ENCODE measurements around the gene ZNF727. TPM values are rescaled to one million over a fixed set of nuclear protein-coding genes. Genes with fewer than 3 reads are reported as not detected.
"Not testable (repeated sequence)": the region's sequence is repeated elsewhere in the genome, so short reads cannot be mapped to it uniquely, and the experiment has no call there.

The ZNF727 gene
- total RNA-seq: under 1 TPM; 0.46 to 0.57 TPM

DNA sequence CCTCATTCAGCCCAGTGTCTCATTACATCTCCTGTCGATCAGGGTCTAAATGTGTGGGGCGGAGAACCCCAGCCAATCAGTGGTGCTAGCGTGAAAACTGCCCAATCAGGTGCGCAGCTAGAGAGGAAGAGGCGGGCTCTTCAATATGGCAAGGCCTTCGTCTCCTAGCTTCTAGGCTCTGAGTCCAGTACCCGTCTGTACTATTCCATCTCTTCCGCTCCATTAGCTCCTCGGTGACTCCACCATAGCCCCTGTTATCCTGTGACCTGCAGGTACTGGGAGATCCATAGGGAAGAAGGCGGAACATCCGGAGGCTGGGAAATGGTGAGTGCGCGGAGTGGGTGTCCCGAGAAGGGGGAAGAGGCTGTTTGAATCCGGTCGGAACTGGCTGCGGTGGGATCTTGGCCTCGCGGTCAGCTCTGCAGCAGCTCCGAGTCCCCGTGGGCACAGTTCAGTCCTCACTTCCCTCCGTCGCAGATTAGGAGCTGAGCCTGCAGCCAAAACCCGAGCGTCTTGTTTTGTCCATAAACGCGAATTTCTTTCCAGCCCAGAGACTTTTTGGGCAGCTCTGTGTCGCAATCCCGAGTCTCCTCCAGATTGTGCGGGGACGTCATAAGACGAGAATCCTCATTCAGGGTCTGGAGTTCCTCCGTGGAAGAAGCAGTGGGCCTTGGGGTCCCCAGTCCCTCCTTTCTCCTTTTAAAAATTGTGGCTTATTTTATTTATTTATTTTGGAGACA lies at the start of gene ZNF727:
Gene ZNF727, plus strand, starts transcription at position 134 of the 740 bp plus-strand sequence. Its CDS starts 188 bp downstream, at position 322.
- ChIA-PET POLR2A (no interaction called here), CTCF (no interaction called here)
- Mint-ChIP-seq H3K36me3 (ENCODE audit: low read depth) (peaks cover 3% of the 10 kb centered on the region), H3K27ac (peak within 1 kb of the TSS; percentile 76), H3K27me3 (no peaks in the 10 kb centered on the region), H3K4me3 (peak within 1 kb of the TSS; percentile 66), H3K9me3 (peaks cover 35% of the 10 kb centered on the region), H3K4me1 (no peaks in the 10 kb centered on the region)
- peak; percentile 11 for DNase-seq

DNA sequence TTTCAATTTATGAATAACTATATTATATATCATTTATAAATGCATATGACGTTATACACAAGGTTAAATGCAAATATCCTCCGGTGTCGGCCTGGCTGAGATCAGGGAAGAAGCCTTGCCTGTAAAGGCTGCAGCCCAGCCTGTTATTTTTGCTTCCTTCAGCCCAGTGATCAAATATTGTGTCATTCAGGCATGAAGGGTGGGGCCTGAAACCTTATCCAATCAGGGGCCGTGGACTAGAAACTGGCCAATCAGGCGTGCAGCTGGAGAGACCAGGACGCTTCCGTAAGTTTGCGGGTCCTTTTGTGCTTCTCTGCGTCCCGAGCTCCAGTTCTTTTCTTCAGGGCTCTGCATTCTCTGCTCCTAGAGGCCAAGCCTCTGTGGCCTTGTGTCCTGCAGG lies 46.7 kb upstream of the ZNF727 start, which contains the start of gene ZNF722:
Gene ZNF722, plus strand, starts transcription at position 301 of the 400 bp plus-strand sequence. CDS start 113 bp downstream, outside the sequence.
- H3K36me3 Mint-ChIP-seq (ENCODE audit: low read depth): no peaks in the 10 kb centered on the region
- ChIA-PET POLR2A (no interaction called here), CTCF (no interaction called here)
- no peak for DNase-seq
- no peak within 1 kb of the TSS for H3K4me3 Mint-ChIP-seq
- no peaks in the 10 kb centered on the region for H3K4me1 Mint-ChIP-seq
- H3K27ac Mint-ChIP-seq: no peak within 1 kb of the TSS
- H3K9me3 Mint-ChIP-seq: peaks cover 26% of the 10 kb centered on the region
- H3K27me3 Mint-ChIP-seq: no peaks in the 10 kb centered on the region

DNA sequence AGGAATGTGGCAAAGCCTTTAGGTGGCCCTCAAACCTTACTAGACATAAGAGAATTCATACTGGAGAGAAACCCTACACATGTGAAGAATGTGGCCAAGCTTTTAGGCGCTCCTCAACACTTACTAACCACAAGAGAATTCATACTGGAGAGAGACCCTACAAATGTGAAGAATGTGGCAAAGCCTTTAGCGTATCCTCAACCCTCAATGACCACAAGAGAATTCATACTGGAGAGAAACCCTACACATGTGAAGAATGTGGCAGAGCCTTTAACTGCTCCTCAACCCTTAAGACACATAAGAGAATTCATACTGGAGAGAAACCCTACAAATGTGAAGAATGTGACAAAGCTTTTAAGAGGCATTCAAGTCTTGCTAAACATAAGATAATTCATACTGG lies 29.7 kb upstream of the ZNF727 start:
- DNase-seq; H3K27ac Mint-ChIP-seq; H3K4me3 Mint-ChIP-seq; H3K4me1 Mint-ChIP-seq; POLR2A ChIA-PET; H3K27me3 Mint-ChIP-seq; CTCF ChIA-PET; H3K36me3 Mint-ChIP-seq (ENCODE audit: low read depth): not testable (repeated sequence)
- peaks cover 46% of the 10 kb centered on the region for H3K9me3 Mint-ChIP-seq

DNA sequence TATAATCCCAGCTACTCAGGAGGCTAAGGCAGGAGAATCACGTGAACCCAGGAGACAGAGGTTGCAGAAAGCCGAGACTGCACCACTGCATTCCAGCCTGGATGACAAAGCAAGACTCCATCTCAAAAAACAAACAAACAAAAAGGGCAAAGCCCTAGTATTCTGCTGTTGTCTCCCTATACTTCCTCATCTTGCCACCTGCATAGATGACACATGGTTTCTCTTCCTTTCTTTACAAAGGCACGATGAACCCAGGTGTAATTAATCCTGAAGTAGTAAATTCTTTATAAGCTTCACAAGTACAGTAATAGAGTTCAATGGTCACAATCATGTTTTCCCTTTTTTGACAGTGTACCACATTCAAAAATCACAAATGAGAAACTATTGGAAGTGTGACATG lies 9.8 kb upstream of the ZNF727 start:
- no peaks in the 10 kb centered on the region for H3K36me3 Mint-ChIP-seq (ENCODE audit: low read depth)
- peaks cover 59% of the 10 kb centered on the region for H3K9me3 Mint-ChIP-seq
- no peak for DNase-seq
- H3K4me1 Mint-ChIP-seq: no peaks in the 10 kb centered on the region
- no peak overlapping the region for H3K4me3 Mint-ChIP-seq
- CTCF ChIA-PET: no interaction called here
- no peaks in the 10 kb centered on the region for H3K27me3 Mint-ChIP-seq
- POLR2A ChIA-PET: no interaction called here
- H3K27ac Mint-ChIP-seq: no peak overlapping the region

DNA sequence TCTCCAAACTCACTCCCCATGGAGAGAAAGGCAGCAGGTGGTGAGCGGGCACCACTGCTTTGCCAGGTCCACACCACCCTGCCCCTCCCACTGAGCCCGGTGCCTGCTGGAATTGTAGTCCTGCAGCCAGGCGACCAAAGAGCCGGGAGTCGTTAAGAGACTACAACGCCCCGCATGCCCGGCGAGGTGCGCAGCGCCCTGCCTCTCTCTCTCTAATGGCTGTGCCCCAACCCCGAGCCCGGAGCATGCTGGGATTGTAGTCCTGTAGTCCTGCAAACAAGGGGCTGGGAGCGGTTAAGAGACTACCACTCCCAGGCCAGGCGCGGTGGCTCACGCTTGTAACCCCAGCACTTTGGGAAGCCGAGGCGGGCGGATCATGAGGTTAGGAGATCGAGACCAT lies 8.1 kb upstream of the ZNF727 start:
- ChIA-PET POLR2A (no interaction called here), CTCF (no interaction called here)

DNA sequence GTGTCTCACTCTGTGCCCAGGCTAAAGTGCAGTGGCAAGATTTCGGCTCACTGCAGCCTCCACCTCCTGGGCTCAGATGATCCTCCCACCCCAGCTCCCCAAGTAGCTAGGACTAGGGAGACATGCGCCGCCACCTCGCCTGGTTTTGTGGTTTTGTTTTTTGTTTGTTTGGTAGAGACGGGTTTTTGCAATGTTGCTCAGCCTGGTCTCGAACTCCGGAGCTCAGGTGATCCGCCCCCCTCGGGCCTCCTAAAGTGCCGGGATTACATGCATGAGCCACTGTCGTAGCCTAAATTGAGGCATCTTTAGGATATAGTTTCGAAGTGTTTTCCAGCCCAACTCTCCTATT lies 781 bp downstream of the ZNF727 start:
- H3K36me3 Mint-ChIP-seq (ENCODE audit: low read depth): peaks cover 3% of the 10 kb centered on the region
- peak overlapping the region; percentile 41 for H3K27ac Mint-ChIP-seq
- H3K4me3 Mint-ChIP-seq: peak overlapping the region; percentile 66
- no peaks in the 10 kb centered on the region for H3K27me3 Mint-ChIP-seq
- CTCF ChIA-PET: no interaction called here
- DNase-seq: no peak
- peaks cover 35% of the 10 kb centered on the region for H3K9me3 Mint-ChIP-seq
- POLR2A ChIA-PET: no interaction called here
- no peaks in the 10 kb centered on the region for H3K4me1 Mint-ChIP-seq

More for the DNA sequence above, 8.1 kb upstream of the ZNF727 start:
- Mint-ChIP-seq H3K4me1 (no peaks in the 10 kb centered on the region), H3K36me3 (ENCODE audit: low read depth) (no peaks in the 10 kb centered on the region), H3K27me3 (no peaks in the 10 kb centered on the region), H3K27ac (no peak overlapping the region), H3K4me3 (no peak overlapping the region), H3K9me3 (peaks cover 51% of the 10 kb centered on the region)
- DNase-seq: no peak

DNA sequence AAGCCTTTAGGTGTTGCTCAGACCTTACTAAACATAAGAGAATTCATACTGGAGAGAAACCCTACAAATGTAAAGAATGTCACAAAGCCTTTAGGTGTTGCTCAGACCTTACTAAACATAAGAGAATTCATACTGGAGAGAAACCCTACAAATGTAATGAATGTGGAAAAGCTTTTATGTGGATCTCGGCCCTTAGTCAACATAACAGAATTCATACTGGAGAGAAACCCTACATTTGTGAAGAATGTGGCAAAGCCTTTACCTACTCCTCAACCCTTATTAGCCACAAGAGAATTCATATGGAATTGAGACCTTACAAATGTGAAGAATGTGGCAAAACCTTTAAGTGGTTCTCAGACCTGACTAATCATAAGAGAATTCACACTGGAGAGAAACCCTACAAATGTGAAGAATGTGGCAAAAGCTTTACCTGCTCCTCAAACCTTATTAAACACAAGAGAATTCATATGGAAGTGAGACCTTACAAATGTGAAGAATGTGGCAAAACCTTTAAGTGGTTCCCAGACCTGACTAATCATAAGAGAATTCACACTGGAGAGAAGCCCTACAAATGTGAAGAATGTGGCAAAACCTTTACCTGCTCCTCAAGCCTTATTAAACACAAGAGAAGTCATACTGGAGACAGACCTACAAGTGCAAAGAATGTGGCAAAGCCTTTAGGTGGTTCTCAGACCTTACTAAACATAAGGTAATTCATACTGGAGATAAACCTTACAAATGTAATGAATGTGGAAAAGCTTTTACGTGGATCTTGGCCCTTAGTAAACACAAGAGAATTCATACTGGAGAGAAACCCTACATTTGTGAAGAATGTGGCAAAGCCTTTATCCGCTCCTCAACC lies 32.8 kb downstream of the ZNF727 start:
- H3K27ac Mint-ChIP-seq; H3K4me1 Mint-ChIP-seq; DNase-seq; H3K27me3 Mint-ChIP-seq; CTCF ChIA-PET; H3K4me3 Mint-ChIP-seq; POLR2A ChIA-PET; H3K36me3 Mint-ChIP-seq (ENCODE audit: low read depth): not testable (repeated sequence)
- peaks cover 74% of the 10 kb centered on the region for H3K9me3 Mint-ChIP-seq

DNA sequence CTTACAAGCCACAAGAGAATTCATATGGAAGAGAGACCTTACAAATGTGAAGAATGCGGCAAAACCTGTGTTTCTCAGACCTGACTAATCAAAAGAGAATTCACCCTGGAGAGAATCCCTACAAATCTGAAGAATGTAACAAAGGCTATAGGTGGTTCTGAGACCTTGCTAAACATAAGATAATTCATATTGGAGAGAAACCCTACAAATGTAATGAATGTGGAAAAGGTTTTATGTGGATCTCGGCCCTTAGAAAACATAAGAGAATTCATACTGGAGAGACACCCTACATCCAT lies 33.4 kb downstream of the ZNF727 start:
- Mint-ChIP-seq H3K27ac (no peak overlapping the region), H3K36me3 (ENCODE audit: low read depth) (peaks cover 5% of the 10 kb centered on the region), H3K27me3 (no peaks in the 10 kb centered on the region), H3K4me1 (no peaks in the 10 kb centered on the region), H3K4me3 (no peak overlapping the region), H3K9me3 (peaks cover 69% of the 10 kb centered on the region)
- CTCF ChIA-PET: no interaction called here
- POLR2A ChIA-PET: no interaction called here
- no peak for DNase-seq

DNA sequence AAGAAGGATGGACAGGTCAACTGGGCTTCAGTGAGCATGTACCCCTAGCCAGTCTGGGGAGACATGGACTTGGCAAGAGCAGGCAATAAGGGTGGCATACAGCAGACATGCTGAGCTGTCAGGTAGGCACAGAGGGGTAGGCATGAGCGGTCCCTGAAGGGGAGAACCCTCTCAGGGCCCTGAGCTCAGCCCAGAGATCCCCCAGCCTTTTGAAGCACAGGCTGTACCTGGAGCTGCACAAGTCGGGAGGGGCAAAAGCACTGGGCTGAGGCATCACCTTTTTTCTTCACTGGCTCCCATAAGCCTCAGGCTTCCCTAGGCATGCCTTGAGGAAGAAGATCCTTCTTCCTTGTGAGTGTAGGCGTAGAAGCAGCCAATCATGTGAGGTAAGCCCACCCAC lies 42.3 kb downstream of the ZNF727 start:
- no peak for DNase-seq
- POLR2A ChIA-PET: no interaction called here
- Mint-ChIP-seq H3K4me3 (no peak overlapping the region), H3K36me3 (ENCODE audit: low read depth) (no peaks in the 10 kb centered on the region), H3K27me3 (no peaks in the 10 kb centered on the region), H3K9me3 (peaks cover 32% of the 10 kb centered on the region), H3K27ac (no peak overlapping the region), H3K4me1 (no peaks in the 10 kb centered on the region)
- CTCF ChIA-PET: no interaction called here

DNA sequence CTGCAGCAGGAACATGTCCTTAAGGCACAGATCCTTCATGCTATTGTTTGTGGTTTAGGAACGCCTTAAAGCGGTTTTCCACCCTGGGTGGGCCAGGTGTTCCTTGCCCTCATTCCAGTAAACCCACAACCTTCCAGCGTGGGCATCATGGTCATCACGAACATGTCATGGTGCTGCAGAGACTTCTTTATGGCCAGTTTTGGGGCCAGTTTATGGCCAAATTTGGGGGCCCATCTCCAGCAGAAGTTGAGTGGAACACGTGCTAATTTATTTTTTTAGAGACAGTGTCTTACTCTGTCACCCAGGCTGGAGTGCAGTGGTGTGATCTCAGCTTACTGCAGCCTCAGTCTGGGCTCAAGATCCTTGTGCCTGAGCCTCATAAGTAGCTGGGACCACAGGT lies 43.6 kb downstream of the ZNF727 start:
- CTCF ChIA-PET; H3K4me1 Mint-ChIP-seq; DNase-seq; POLR2A ChIA-PET; H3K27ac Mint-ChIP-seq; H3K36me3 Mint-ChIP-seq (ENCODE audit: low read depth); H3K4me3 Mint-ChIP-seq; H3K27me3 Mint-ChIP-seq: not testable (repeated sequence)
- peaks cover 38% of the 10 kb centered on the region for H3K9me3 Mint-ChIP-seq

Other genes with a start within 250 kb of the ZNF727 start
- gene ZNF722, start 46.6 kb upstream of the ZNF727 start, total RNA-seq: not detected
- not detected for gene ZNF735, start 161.8 kb downstream of the ZNF727 start, total RNA-seq
- not detected for gene ZNF679, start 183.0 kb downstream of the ZNF727 start, total RNA-seq